Measurements from ENCODE around the gene AGBL3.

GRCh38 chr7:135098391-135098790 lies 112.1 kb downstream of the AGBL3 start:
- no peak for TF ChIP-seq CTBP1 (IDR thresholded peaks at IDR 0.05; ENCODE audit: borderline replicate concordance)
- TF ChIP-seq L3MBTL2 (conservative IDR thresholded peaks at IDR 0.05) = no peak
- TF ChIP-seq PKNOX1 (IDR thresholded peaks at IDR 0.05) = no peak
- TF ChIP-seq HDGF (IDR thresholded peaks at IDR 0.05; ENCODE audit: borderline replicate concordance) = no peak
- TF ChIP-seq TARDBP (IDR thresholded peaks at IDR 0.05) = no peak
- no peak for TF ChIP-seq ELF4 (IDR thresholded peaks at IDR 0.05)
- TF ChIP-seq SP1 (IDR thresholded peaks at IDR 0.05) = no peak
- TF ChIP-seq SUZ12 (IDR thresholded peaks at IDR 0.05) = no peak

All from HEK293T (cell line).